Smooth muscle cell (in vitro differentiated cells): ENCODE data around the gene DNAH7. TPM values are rescaled to one million over a fixed set of nuclear protein-coding genes. Genes with fewer than 3 reads are reported as not detected.

ENCODE experiments used
- DNase-seq: peaks from one replicate; lab custom pipeline; 2025; ENCODE audit not compliant: unreplicated experiment; lab: John Stamatoyannopoulos, UW
- H2AFZ ChIP-seq: fragments of 200-600 bp; sonication (generic); 2 replicates; pipeline ENCODE4 v1.6.0; 2016; ENCODE audit warnings: antibody characterized with exemption, low read depth, mild to moderate bottlenecking
- H3F3A ChIP-seq: fragments of 200-600 bp; sonication (generic); 2 replicates; pipeline ENCODE4 v1.6.0; 2017; ENCODE audit warnings: antibody characterized with exemption, low read depth
- H3K27ac ChIP-seq: fragments of 200-600 bp; sonication (generic); 2 replicates; pipeline ENCODE4 v1.5.1; 2016; ENCODE audit warnings: low read depth, mild to moderate bottlenecking
- H3K27me3 ChIP-seq: fragments of 200-600 bp; sonication (generic); 2 replicates; pipeline ENCODE4 v1.6.1; 2016; ENCODE audit warnings: low read depth, mild to moderate bottlenecking
- H3K36me3 ChIP-seq: fragments of 200-600 bp; sonication (generic); 2 replicates; pipeline ENCODE4 v1.5.1; 2016; ENCODE audit warnings: low read depth
- H3K4me1 ChIP-seq: fragments of 200-600 bp; sonication (generic); 2 replicates; pipeline ENCODE4 v1.5.1; 2016; ENCODE audit warnings: low read depth
- H3K4me2 ChIP-seq: fragments of 200-600 bp; sonication (generic); 2 replicates; pipeline ENCODE4 v1.6.0; 2016; ENCODE audit warnings: mild to moderate bottlenecking
- H3K4me3 ChIP-seq: fragments of 200-600 bp; sonication (generic); 2 replicates; pipeline ENCODE4 v1.5.1; 2016; ENCODE audit warnings: mild to moderate bottlenecking
- H3K79me2 ChIP-seq: fragments of 200-600 bp; sonication (generic); 2 replicates; pipeline ENCODE4 v1.6.0; 2016; ENCODE audit warnings: low read depth, mild to moderate bottlenecking
- H3K9ac ChIP-seq: fragments of 200-600 bp; sonication (generic); 2 replicates; pipeline ENCODE4 v1.6.0; 2016; ENCODE audit warnings: low read depth
- H3K9me3 ChIP-seq: fragments of 200-600 bp; sonication (generic); replicated peaks from 2 replicates; pipeline ENCODE4 v1.5.1; 2016; ENCODE audit warnings: low read depth
- H4K20me1 ChIP-seq: fragments of 200-600 bp; sonication (generic); 2 replicates; pipeline ENCODE4 v1.6.0; 2016; ENCODE audit warnings: low read depth
- CTCF ChIP-seq: fragments of 200-600 bp; sonication (generic); IDR thresholded peaks from 2 replicates; pipeline ENCODE4 v1.5.1; 2017; ENCODE audit warnings: borderline replicate concordance, mild to moderate bottlenecking, antibody characterized with exemption; ENCODE audit not compliant: insufficient read depth, poor library complexity, severe bottlenecking
- WGBS: methylation state at CpG from one replicate; pipeline ENCODE4 v1.1.7; 2016; ENCODE audit warnings: low lambda C conversion rate; 5-methylcytosine and 5-hydroxymethylcytosine counted together
- polyA plus RNA-seq: library from polyadenylated mRNA; unstranded; fragments of >200 nt; fragmentation: Nextera tagmentation; extraction: Ambion mirVana; gene quantifications from 2 replicates; pipeline ENCODE4 v1.2.1, GENCODE V29; 2016
- total RNA-seq: library from RNA; depleted of rRNA; stranded (reverse); fragments of >200 nt; gene quantifications from 2 replicates; pipeline ENCODE4 v1.2.3, GENCODE V29; 2014

DNAH7 gene
- total and polyA plus RNA-seq, 2 experiments from 2014 or later = 0.99 to 1.2 TPM

GRCh38 chr2:195850764-195851163, 217.9 kb downstream of the DNAH7 start:
- Histone ChIP-seq H3K9ac (no peak overlapping the region), H4K20me1 (no peaks in the 10 kb centered on the region), H2AFZ (no peak overlapping the region), H3K9me3 (no peaks in the 10 kb centered on the region), H3K4me3 (no peak overlapping the region), H3K4me1 (peaks cover 3% of the 10 kb centered on the region), H3K4me2 (no peak overlapping the region), H3F3A (no peaks in the 10 kb centered on the region), H3K27ac (no peak overlapping the region), H3K27me3 (no peaks in the 10 kb centered on the region), H3K79me2 (no peaks in the 10 kb centered on the region), H3K36me3 (no peaks in the 10 kb centered on the region)
- 78% methylated on average over 3 of the region's 3 CpGs for WGBS
- DNase-seq = no peak
- TF ChIP-seq CTCF = no peak

GRCh38 chr2:195848119-195848899, 220.3 kb downstream of the DNAH7 start:
- Histone ChIP-seq H3F3A (no peaks in the 10 kb centered on the region), H3K4me1 (peaks cover 3% of the 10 kb centered on the region), H3K79me2 (no peaks in the 10 kb centered on the region), H3K4me3 (no peak overlapping the region), H3K27ac (no peak overlapping the region), H3K9me3 (no peaks in the 10 kb centered on the region), H2AFZ (no peak overlapping the region), H4K20me1 (no peaks in the 10 kb centered on the region), H3K27me3 (no peaks in the 10 kb centered on the region), H3K9ac (no peak overlapping the region), H3K36me3 (no peaks in the 10 kb centered on the region), H3K4me2 (no peak overlapping the region)
- TF ChIP-seq CTCF = no peak
- no peak for DNase-seq
- 90% methylated on average over 4 of the region's 4 CpGs for WGBS

GRCh38 chr2:195842932-195843331, 225.7 kb downstream of the DNAH7 start:
- Histone ChIP-seq H3K9me3 (no peaks in the 10 kb centered on the region), H2AFZ (no peak overlapping the region), H3K4me1 (no peaks in the 10 kb centered on the region), H4K20me1 (no peaks in the 10 kb centered on the region), H3F3A (no peaks in the 10 kb centered on the region), H3K9ac (no peak overlapping the region), H3K4me2 (no peak overlapping the region), H3K27ac (no peak overlapping the region), H3K36me3 (no peaks in the 10 kb centered on the region), H3K27me3 (no peaks in the 10 kb centered on the region), H3K4me3 (no peak overlapping the region), H3K79me2 (no peaks in the 10 kb centered on the region)
- no peak for DNase-seq
- WGBS = 86% methylated on average over 3 of the region's 3 CpGs
- TF ChIP-seq CTCF = no peak

GRCh38 chr2:195838002-195838401, 230.6 kb downstream of the DNAH7 start:
- no peak overlapping the region for H2AFZ ChIP-seq
- H3K9ac ChIP-seq = no peak overlapping the region
- no peak overlapping the region for H3K4me2 ChIP-seq
- H3K27ac ChIP-seq = no peak overlapping the region
- H4K20me1 ChIP-seq = no peaks in the 10 kb centered on the region
- no peaks in the 10 kb centered on the region for H3K27me3 ChIP-seq
- DNase-seq = no peak
- no peaks in the 10 kb centered on the region for H3K4me1 ChIP-seq
- H3K36me3 ChIP-seq = no peaks in the 10 kb centered on the region
- WGBS = 66% methylated on average over 1 of the region's 1 CpG
- no peak overlapping the region for H3K4me3 ChIP-seq
- TF ChIP-seq CTCF = no peak
- H3F3A ChIP-seq = no peaks in the 10 kb centered on the region
- H3K9me3 ChIP-seq = no peaks in the 10 kb centered on the region
- no peaks in the 10 kb centered on the region for H3K79me2 ChIP-seq
